PFSK-1 (cell line): ENCODE results near the gene CEP170.

Experiments used
- FOXP2 ChIP-seq: optimal IDR thresholded peaks from 2 replicates; pipeline ENCODE3; 2011; ENCODE audit warnings: borderline replicate concordance, control low read depth, inconsistent platforms; ENCODE audit not compliant: insufficient read depth; ENCODE audit errors: extremely low read length, extremely low read depth
- POLR2AphosphoS5 ChIP-seq: IDR thresholded peaks from 2 replicates; pipeline ENCODE4 v1.6.1; 2012; ENCODE audit warnings: low read depth, mild to moderate bottlenecking, control low read depth, low read length, moderate library complexity
- SIN3A ChIP-seq: IDR thresholded peaks from 2 replicates; pipeline ENCODE4 v1.6.1; 2012; ENCODE audit warnings: mild to moderate bottlenecking, low read length, moderate library complexity, borderline replicate concordance; ENCODE audit not compliant: insufficient read depth
- TAF1 ChIP-seq: IDR thresholded peaks from 2 replicates; pipeline ENCODE4 v1.6.1; 2012; ENCODE audit warnings: low read length, control low read depth, borderline replicate concordance; ENCODE audit not compliant: insufficient read depth
- TF ChIP-seq, protein P1 (sequence below), 2 experiments: IDR thresholded peaks; 2 replicates each; pipeline versions ENCODE4 v1.6.1 to v1.8.0; 2011 to 2012; ENCODE audit warnings: low read depth in 2 of 2, low read length in 2 of 2, control low read depth in 1 of 2, inconsistent platforms in 1 of 2, mild to moderate bottlenecking in 1 of 2, moderate library complexity in 1 of 2; ENCODE audit not compliant: insufficient read depth in 1 of 2

Gene CEP170

DNA sequence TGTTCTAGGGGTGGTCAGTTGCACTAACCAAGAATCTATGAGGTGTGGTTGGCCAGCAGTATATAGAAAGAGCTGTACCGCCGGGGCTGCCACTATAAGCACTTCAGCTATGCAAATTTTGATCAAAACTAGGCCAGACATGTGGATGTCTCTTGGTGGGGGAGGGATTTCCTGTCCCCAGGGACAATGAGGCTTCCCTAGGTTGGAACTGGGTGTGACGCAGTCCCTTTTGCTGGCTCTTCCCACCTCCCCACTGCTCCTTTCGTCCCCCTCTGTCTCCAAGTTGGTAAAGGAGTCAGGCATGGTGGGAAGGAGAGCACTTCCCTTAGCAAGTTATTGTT, 14.3 kb upstream of the CEP170 start:
- TF ChIP-seq, protein P1, sequence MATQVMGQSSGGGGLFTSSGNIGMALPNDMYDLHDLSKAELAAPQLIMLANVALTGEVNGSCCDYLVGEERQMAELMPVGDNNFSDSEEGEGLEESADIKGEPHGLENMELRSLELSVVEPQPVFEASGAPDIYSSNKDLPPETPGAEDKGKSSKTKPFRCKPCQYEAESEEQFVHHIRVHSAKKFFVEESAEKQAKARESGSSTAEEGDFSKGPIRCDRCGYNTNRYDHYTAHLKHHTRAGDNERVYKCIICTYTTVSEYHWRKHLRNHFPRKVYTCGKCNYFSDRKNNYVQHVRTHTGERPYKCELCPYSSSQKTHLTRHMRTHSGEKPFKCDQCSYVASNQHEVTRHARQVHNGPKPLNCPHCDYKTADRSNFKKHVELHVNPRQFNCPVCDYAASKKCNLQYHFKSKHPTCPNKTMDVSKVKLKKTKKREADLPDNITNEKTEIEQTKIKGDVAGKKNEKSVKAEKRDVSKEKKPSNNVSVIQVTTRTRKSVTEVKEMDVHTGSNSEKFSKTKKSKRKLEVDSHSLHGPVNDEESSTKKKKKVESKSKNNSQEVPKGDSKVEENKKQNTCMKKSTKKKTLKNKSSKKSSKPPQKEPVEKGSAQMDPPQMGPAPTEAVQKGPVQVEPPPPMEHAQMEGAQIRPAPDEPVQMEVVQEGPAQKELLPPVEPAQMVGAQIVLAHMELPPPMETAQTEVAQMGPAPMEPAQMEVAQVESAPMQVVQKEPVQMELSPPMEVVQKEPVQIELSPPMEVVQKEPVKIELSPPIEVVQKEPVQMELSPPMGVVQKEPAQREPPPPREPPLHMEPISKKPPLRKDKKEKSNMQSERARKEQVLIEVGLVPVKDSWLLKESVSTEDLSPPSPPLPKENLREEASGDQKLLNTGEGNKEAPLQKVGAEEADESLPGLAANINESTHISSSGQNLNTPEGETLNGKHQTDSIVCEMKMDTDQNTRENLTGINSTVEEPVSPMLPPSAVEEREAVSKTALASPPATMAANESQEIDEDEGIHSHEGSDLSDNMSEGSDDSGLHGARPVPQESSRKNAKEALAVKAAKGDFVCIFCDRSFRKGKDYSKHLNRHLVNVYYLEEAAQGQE (IDR thresholded peaks at IDR 0.05; ENCODE audit: insufficient read depth in 1 of 2, low read depth in 2 of 2, low read length in 2 of 2), result no peak
- TF ChIP-seq FOXP2 (no peak), TAF1 (no peak), SIN3A (no peak), POLR2AphosphoS5 (no peak)

DNA sequence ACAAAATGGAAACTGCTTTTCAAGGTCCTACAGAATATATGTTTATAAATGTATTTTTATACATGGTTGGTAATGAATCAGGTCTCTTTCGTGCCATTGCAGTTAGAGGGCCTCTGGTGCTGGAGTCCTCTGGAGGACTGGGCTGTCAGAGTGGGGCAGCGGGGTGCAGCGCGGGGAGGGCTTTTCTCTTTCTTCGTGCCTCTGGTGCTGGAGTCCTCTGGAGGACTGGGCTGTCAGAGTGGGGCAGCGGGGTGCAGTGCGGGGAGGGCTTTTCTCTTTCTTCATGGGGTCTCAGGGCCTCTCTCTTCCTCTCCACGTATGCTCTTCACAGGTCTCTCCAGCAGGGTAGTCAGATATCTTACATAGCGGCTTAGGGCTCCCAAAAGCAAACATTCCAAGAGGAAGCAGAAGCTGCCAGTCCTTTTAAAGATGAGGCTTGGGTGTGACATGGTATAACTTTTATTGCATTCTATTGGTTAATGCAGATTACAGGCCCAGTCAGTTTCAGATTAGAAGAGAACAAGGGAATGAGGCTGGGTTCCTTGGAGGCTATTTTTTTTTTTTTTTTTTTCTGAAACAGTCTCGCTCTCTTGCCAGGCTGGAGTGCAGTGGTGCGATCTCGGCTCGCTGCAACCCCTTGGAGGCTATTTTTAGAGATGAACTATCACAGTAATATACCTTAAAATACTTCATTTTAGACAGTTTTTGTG, 13.8 kb upstream of the CEP170 start:
- TF ChIP-seq POLR2AphosphoS5, result no peak
- TF ChIP-seq SIN3A, result no peak
- no peak for TF ChIP-seq TAF1
- TF ChIP-seq FOXP2, result no peak
- TF ChIP-seq, protein P1 (IDR thresholded peaks at IDR 0.05; ENCODE audit: insufficient read depth in 1 of 2, low read depth in 2 of 2, low read length in 2 of 2), result no peak

DNA sequence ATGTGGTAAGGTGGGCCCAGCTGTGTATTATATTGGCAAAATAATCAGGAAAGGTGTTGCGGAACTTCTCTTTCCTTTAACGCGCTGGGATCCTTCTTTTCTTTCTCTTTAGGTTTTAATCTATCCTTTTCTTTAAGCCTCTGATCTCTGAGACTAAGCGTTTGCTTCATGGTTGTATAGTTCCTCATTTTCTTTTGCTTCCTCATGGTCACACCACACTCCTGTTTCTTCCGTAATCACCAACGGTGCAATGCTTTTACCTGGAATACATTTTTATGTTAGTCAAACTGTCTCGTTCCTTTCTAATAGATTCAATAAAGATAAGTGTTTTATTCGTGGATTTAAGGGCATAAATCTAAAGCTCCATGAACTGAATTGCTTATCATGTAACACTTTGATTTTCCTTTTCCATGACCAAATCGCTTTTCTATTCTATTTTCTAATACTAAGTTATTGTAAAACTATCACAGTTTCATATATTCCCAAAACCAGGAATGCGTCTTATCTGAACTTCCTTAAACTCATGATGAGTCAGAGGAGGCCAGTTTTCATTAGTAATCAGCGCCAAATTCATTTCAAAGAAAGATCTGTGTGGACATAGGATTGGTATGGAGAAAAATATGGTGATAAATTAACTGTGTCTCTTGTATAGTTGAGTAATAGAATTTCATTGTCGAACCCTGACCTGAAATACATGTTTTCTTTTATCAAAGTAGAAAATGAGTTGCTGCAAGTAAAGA, 13.0 kb upstream of the CEP170 start:
- TF ChIP-seq SIN3A (no peak), TAF1 (no peak), POLR2AphosphoS5 (no peak), FOXP2 (no peak)
- TF ChIP-seq, protein P1 (IDR thresholded peaks at IDR 0.05; ENCODE audit: insufficient read depth in 1 of 2, low read depth in 2 of 2, low read length in 2 of 2), result no peak

DNA sequence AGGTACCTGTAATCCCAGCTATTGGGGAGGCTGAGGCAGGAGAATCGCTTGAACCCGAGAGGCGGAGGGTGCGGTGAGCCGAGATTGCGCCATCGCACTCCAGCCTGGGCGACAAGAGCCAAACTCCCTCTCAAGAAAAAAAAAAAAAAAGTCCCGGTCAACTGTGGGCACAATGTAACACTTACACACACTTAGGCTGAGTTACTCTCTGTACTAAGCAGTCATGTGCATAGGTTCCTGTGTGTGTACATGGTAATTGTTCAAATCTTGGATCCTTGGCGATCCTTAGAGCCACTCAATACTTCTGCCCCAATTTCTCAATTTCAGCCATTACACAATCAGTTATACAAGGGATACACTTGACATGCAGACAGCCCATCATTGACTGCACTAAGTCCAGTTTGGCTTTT, 12.4 kb upstream of the CEP170 start:
- TF ChIP-seq POLR2AphosphoS5 (no peak), FOXP2 (no peak), TAF1 (no peak), SIN3A (no peak)
- TF ChIP-seq, protein P1 (IDR thresholded peaks at IDR 0.05; ENCODE audit: insufficient read depth in 1 of 2, low read depth in 2 of 2, low read length in 2 of 2), result no peak
